HL-60 (cell line): ENCODE data around the gene NFIB.

Experiments
- CTCF ChIP-seq: IDR thresholded peaks from one replicate; pipeline ENCODE4 v1.5.1; 2011; ENCODE audit warnings: low read length, control low read depth, inconsistent platforms; ENCODE audit not compliant: insufficient read depth
- GABPA ChIP-seq: IDR thresholded peaks from 2 replicates; pipeline ENCODE4 v1.6.1; 2012; ENCODE audit warnings: low read depth
- POLR2AphosphoS5 ChIP-seq: IDR thresholded peaks from 2 replicates; pipeline ENCODE4 v1.6.1; 2012; ENCODE audit warnings: low read depth
- REST ChIP-seq: IDR thresholded peaks from 2 replicates; pipeline ENCODE4 v1.6.1; 2012; ENCODE audit warnings: low read depth; ENCODE audit not compliant: insufficient replicate concordance

- TF ChIP-seq CTCF (no peak), POLR2AphosphoS5 (no peak), GABPA (no peak), REST (no peak)
These were observed 57.4 kb downstream of the NFIB start for GRCh38 chr9:14256588-14256987.
